Tibial nerve (tissue), 4 donors: ENCODE data around the gene ZFPM1.

Experiments
- EP300 ChIP-seq, 2 donors: sonication (generic); formaldehyde crosslinking; IDR thresholded peaks; one replicate each; pipeline ENCODE4 v1.6.1; 2017; ENCODE audit warnings: antibody characterized with exemption in 2 of 2, mild to moderate bottlenecking in 1 of 2
- POLR2A ChIP-seq, 2 donors: fragments of 450-650 bp; IDR thresholded peaks; one replicate each; pipeline ENCODE4 v1.6.1; 2017; ENCODE audit warnings: antibody characterized with exemption in 2 of 2, mild to moderate bottlenecking in 2 of 2, moderate library complexity in 2 of 2
- TF ChIP-seq, protein P1 (sequence below), 5 experiments: fragments of 200-600 bp in 3 of 5; fragments of 450-650 bp in 2 of 5; sonication (generic) in 3 of 5; IDR thresholded peaks; one replicate each; pipeline ENCODE4 v1.5.1; 2016 to 2019; ENCODE audit warnings: antibody characterized with exemption in 5 of 5, mild to moderate bottlenecking in 3 of 5, moderate library complexity in 2 of 5

DNA sequence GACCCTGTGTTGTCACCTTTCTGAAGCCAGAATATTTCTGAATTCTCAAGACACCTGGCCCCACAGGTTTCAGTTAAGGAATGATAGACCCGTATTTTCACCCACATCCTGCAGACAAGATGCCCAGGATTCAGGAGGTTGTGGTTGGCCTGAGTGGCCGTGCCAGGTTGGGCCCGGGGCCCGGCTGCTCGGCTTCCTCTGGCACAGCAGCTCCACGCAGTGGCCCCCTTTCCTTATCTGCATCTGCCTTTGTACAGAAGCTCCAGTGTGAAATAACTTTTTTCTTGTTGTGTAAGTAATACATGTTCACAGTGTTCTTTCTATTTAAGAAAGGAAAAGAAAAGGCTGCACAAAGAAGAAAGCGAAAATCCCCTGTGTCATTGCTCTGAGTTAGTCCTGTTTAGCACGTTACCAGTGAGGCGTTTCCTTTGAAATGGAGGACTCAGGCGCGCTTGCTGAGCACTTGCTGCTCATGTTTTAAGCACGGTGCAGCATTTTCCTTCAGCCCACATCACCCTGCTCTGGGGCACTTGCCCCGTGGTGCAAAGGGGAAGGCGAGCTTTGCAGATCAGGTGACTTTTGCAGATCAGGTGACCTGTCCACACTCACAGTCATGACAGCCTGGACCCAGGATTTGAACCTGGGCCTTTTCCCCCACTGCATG, 130.0 kb downstream of the ZFPM1 start:
- TF ChIP-seq, protein P1, sequence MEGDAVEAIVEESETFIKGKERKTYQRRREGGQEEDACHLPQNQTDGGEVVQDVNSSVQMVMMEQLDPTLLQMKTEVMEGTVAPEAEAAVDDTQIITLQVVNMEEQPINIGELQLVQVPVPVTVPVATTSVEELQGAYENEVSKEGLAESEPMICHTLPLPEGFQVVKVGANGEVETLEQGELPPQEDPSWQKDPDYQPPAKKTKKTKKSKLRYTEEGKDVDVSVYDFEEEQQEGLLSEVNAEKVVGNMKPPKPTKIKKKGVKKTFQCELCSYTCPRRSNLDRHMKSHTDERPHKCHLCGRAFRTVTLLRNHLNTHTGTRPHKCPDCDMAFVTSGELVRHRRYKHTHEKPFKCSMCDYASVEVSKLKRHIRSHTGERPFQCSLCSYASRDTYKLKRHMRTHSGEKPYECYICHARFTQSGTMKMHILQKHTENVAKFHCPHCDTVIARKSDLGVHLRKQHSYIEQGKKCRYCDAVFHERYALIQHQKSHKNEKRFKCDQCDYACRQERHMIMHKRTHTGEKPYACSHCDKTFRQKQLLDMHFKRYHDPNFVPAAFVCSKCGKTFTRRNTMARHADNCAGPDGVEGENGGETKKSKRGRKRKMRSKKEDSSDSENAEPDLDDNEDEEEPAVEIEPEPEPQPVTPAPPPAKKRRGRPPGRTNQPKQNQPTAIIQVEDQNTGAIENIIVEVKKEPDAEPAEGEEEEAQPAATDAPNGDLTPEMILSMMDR (IDR thresholded peaks at IDR 0.05) = no peak
- TF ChIP-seq POLR2A (IDR thresholded peaks at IDR 0.05) (no peak), EP300 (IDR thresholded peaks at IDR 0.05) (no peak)
